ENCODE data around the gene EXOC4.

DNA sequence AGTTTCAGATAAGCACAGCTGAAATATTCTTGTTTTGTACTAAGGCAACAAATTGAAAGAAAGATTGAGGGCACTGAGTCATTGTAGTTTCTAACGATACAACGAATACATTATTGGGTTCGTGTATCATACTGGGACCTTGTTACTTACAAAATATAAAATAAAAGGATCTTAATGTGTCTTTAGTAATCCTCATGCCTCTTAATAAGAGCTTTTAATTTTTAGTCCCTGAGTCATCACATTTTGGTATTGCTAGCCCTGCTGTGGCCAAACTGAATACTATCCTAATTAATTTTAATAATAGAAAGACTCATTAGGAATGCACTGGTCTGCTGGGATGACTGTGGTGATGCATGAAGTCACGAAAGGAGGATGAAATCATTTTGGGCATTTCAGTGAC is 309.7 kb downstream of the EXOC4 start:
- TF ChIP-seq, protein P1, sequence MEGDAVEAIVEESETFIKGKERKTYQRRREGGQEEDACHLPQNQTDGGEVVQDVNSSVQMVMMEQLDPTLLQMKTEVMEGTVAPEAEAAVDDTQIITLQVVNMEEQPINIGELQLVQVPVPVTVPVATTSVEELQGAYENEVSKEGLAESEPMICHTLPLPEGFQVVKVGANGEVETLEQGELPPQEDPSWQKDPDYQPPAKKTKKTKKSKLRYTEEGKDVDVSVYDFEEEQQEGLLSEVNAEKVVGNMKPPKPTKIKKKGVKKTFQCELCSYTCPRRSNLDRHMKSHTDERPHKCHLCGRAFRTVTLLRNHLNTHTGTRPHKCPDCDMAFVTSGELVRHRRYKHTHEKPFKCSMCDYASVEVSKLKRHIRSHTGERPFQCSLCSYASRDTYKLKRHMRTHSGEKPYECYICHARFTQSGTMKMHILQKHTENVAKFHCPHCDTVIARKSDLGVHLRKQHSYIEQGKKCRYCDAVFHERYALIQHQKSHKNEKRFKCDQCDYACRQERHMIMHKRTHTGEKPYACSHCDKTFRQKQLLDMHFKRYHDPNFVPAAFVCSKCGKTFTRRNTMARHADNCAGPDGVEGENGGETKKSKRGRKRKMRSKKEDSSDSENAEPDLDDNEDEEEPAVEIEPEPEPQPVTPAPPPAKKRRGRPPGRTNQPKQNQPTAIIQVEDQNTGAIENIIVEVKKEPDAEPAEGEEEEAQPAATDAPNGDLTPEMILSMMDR (conservative IDR thresholded peaks at IDR 0.05): no peak
- TF ChIP-seq ZFX (IDR thresholded peaks at IDR 0.05): no peak
